Measurements from ENCODE around the gene RIMS4. TPM values are rescaled to one million over a fixed set of nuclear protein-coding genes. Genes with fewer than 3 reads are reported as not detected.

RIMS4 gene
- total and polyA plus RNA-seq, 2 of the 8 experiments (the other 6 are each of a cell fraction or from before 2014, with no cell fraction given) = 13.3 to 44.2 TPM

DNA sequence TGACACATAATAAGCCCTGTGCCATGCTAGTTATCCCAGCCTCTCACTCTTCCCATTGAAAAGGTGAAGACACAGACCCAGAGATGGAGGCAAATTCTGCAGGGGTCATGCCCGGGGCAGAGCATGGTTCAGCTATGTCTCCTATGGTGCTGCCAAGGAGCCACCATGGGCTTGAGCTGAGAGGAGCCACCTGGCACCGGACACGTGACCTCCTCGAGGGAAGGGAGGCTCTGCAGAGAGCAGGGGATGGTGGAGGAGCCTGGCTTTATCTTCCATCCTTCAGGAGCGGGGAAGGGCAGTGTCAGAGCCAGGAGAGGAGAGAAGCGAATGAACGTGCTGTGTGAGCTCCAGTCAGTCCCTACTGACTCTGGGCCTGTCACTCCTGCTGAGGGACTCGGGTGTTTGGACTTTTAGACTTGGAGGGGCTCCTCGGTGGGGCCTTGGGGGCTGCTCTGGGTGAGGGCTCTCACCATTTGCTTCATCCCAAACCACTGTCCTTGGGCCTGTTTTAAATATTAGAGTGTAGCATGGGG lies 106.3 kb downstream of the RIMS4 start:
- Histone ChIP-seq H3K4me3 (ENCODE audit: extremely low read depth in 1 of 4, insufficient read depth in 2 of 4, low read depth in 3 of 4, low read length in 4 of 4) (no peak overlapping the region), H3K79me1 (ENCODE audit: low read depth, low read length) (no peaks in the 10 kb centered on the region), H4K5ac (ENCODE audit: insufficient read length, low read depth, low read length) (no peak overlapping the region), H3K14ac (ENCODE audit: insufficient read length) (no peak overlapping the region), H3K27me3 (replicated peaks in 1 of 4; ENCODE audit: control insufficient read depth in 3 of 4, extremely low read depth in 1 of 4, insufficient read depth in 3 of 4, low read length in 3 of 4) (no peaks in the 10 kb centered on the region), H3K4me1 (replicated peaks in 1 of 4; ENCODE audit: control insufficient read depth in 3 of 4, insufficient read depth in 4 of 4, low read length in 3 of 4) (peaks cover 0 to 14% (median 10%) of the 10 kb centered on the region in 4 experiments; a peak in 6 of 7 replicates), H2BK5ac (ENCODE audit: low read depth, low read length) (no peak overlapping the region), H3K36me3 (ENCODE audit: control insufficient read depth in 2 of 4, insufficient read depth in 4 of 4, low read length in 3 of 4) (no peaks in the 10 kb centered on the region), H3K4ac (replicated peaks; ENCODE audit: insufficient read length, low read depth, low read length) (no peak overlapping the region), H3K23me2 (ENCODE audit: low read depth, low read length) (no peaks in the 10 kb centered on the region; the same call in 1 of the 2 replicates), H2BK20ac (ENCODE audit: low read length) (no peak overlapping the region), H3K4me2 (ENCODE audit: insufficient read depth in 1 of 2, low read depth in 2 of 2, low read length in 2 of 2) (no peak overlapping the region), H4K20me1 (replicated peaks in 1 of 2; ENCODE audit: control insufficient read depth in 1 of 2, insufficient read depth in 2 of 2, low read length in 2 of 2) (no peaks in the 10 kb centered on the region), H3K79me2 (ENCODE audit: control insufficient read depth in 1 of 2, insufficient read depth in 2 of 2, low read length in 2 of 2) (no peaks in the 10 kb centered on the region), H3K9ac (replicated peaks in 1 of 4; ENCODE audit: extremely low read depth in 1 of 4, low read depth in 3 of 4, low read length in 3 of 4) (no peak overlapping the region), H3K9me3 (ENCODE audit: insufficient read depth in 2 of 2, low read depth in 1 of 2, low read length in 1 of 2) (no peaks in the 10 kb centered on the region), H3K56ac (replicated peaks; ENCODE audit: insufficient read length, low read depth, low read length) (no peak overlapping the region), H2AFZ (ENCODE audit: low read length) (no peak overlapping the region), H2BK15ac (ENCODE audit: low read length) (no peak overlapping the region), H2BK120ac (replicated peaks; ENCODE audit: low read depth, low read length) (no peak overlapping the region), H3K18ac (ENCODE audit: extremely low read depth, low read length) (no peak overlapping the region), H3K23ac (ENCODE audit: insufficient read length) (no peak overlapping the region), H4K8ac (ENCODE audit: extremely low read depth, insufficient read depth, low read length) (no peak overlapping the region), H2AK5ac (ENCODE audit: low read depth, low read length) (no peak overlapping the region), H4K91ac (replicated peaks; ENCODE audit: insufficient read length, low read length) (no peak overlapping the region), H2BK12ac (ENCODE audit: low read depth, low read length) (no peak overlapping the region), H3K27ac (ENCODE audit: low read depth, low read length) (no peak overlapping the region)
- DNase-seq (ENCODE audit: low read depth in 1 of 2, low spot score in 2 of 2) = no peak
- POLR2A ChIA-PET (ENCODE audit: partially characterized antibody) = interaction anchor here (1.0 kb wide), 1 partner anchor 11 kb away, joined by 3 read pairs; the partner anchor contains the start of gene CCN5
- CTCF ChIA-PET (ENCODE audit: partially characterized antibody) = interaction anchor here (7.9 to 8.6 kb wide), 2 partner anchors 19 to 20 kb away, joined by 72 to 180 read pairs; partner anchors contain the start of gene CCN5
- FAIRE-seq = no peak
- 84% methylated on average over 8 of the region's 9 CpGs; no CpG with 5 or more reads in 1 of the 2 experiments for WGBS, 2 experiments (ENCODE audit: extremely low coverage in 1 of 2, insufficient coverage in 1 of 2, insufficient read length in 1 of 2, insufficient replicate concordance in 2 of 2, low coverage in 1 of 2, low lambda C conversion rate in 2 of 2, missing lambda C conversion rate in 1 of 2)
- TF ChIP-seq JUND (IDR thresholded peaks at IDR 0.05; ENCODE audit: low read length) (no peak), ZNF274 (IDR thresholded peaks at IDR 0.05; ENCODE audit: borderline replicate concordance, extremely low read depth, low read length) (no peak), YY1 (IDR thresholded peaks at IDR 0.05; ENCODE audit: low read depth, low read length) (no peak), SAP30 (IDR thresholded peaks at IDR 0.05; ENCODE audit: insufficient read depth, insufficient replicate concordance, low read length) (no peak), BRCA1 (IDR thresholded peaks at IDR 0.05; ENCODE audit: low read depth, low read length) (no peak), PHF8 (conservative IDR thresholded peaks at IDR 0.05; ENCODE audit: low read depth, low read length) (no peak), RNF2 (IDR thresholded peaks at IDR 0.05; ENCODE audit: borderline replicate concordance, low read depth, low read length, missing control alignments, poor library complexity, severe bottlenecking) (no peak), SP2 (IDR thresholded peaks at IDR 0.05; ENCODE audit: low read length) (no peak), BCL11A (IDR thresholded peaks at IDR 0.05; ENCODE audit: low read depth in 2 of 2, low read length in 2 of 2) (no peak), SIRT6 (IDR thresholded peaks at IDR 0.05; ENCODE audit: low read length) (no peak), MAFK (IDR thresholded peaks at IDR 0.05; ENCODE audit: low read depth, low read length) (no peak)
- TF ChIP-seq, protein P1, sequence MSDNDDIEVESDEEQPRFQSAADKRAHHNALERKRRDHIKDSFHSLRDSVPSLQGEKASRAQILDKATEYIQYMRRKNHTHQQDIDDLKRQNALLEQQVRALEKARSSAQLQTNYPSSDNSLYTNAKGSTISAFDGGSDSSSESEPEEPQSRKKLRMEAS (IDR thresholded peaks at IDR 0.05) = no peak
- TF ChIP-seq, protein P2, sequence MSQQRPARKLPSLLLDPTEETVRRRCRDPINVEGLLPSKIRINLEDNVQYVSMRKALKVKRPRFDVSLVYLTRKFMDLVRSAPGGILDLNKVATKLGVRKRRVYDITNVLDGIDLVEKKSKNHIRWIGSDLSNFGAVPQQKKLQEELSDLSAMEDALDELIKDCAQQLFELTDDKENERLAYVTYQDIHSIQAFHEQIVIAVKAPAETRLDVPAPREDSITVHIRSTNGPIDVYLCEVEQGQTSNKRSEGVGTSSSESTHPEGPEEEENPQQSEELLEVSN (IDR thresholded peaks at IDR 0.05) = no peak

Data from H1 (cell line).